HL-60/S4 treated with phorbol 12-myristate 13-acetate at 8.2 ng/mL for 4 days and 3 days (cell line): ENCODE data around the gene NDUFS6.
"Not testable (repeated sequence)": the region's sequence is repeated elsewhere in the genome, so short reads cannot be mapped to it uniquely, and the experiment has no call there.

ENCODE experiments used
- in situ Hi-C: fragments of 300-500 bp; cut with MboI; formaldehyde crosslinking; loops from 2 replicates; pipeline ENCODE4 v1.15.0; 2022; ENCODE audit warnings: low sequenced_read_pairs

The NDUFS6 gene

GRCh38 chr5:1781107-1781506 lies 20.1 kb upstream of the NDUFS6 start:
- in situ Hi-C loops, result no loop called here

GRCh38 chr5:1781726-1782384 lies 19.4 kb upstream of the NDUFS6 start:
- in situ Hi-C loops, result no loop called here

GRCh38 chr5:1782385-1783215 lies 18.6 kb upstream of the NDUFS6 start:
- in situ Hi-C loops, result no loop called here

GRCh38 chr5:1783216-1783554 lies 18.0 kb upstream of the NDUFS6 start:
- in situ Hi-C loops, result no loop called here

GRCh38 chr5:1784197-1785050 lies 16.8 kb upstream of the NDUFS6 start:
- in situ Hi-C loops, result no loop called here

GRCh38 chr5:1785062-1785461 lies 16.1 kb upstream of the NDUFS6 start:
- in situ Hi-C loops, result no loop called here

GRCh38 chr5:1785984-1786383 lies 15.2 kb upstream of the NDUFS6 start:
- in situ Hi-C loops, result no loop called here

GRCh38 chr5:1786621-1787471 lies 14.4 kb upstream of the NDUFS6 start:
- in situ Hi-C loops, result no loop called here

- in situ Hi-C loops, result no loop called here
Observed at GRCh38 chr5:1787472-1788047, 13.6 kb upstream of the NDUFS6 start.

- in situ Hi-C loops, result no loop called here
Observed at GRCh38 chr5:1788200-1788599, 13.0 kb upstream of the NDUFS6 start.

- in situ Hi-C loops, result no loop called here
Observed at GRCh38 chr5:1788828-1789227, 12.4 kb upstream of the NDUFS6 start.

- in situ Hi-C loops, result not testable (repeated sequence)
Observed at GRCh38 chr5:1789438-1789833, 11.8 kb upstream of the NDUFS6 start.

- in situ Hi-C loops, result no loop called here
Observed at GRCh38 chr5:1789834-1790471, 11.3 kb upstream of the NDUFS6 start.

GRCh38 chr5:1791176-1791575 lies 10.0 kb upstream of the NDUFS6 start:
- in situ Hi-C loops, result no loop called here

- in situ Hi-C loops, result no loop called here
Observed at GRCh38 chr5:1792842-1793266, 8.4 kb upstream of the NDUFS6 start.

- in situ Hi-C loops, result no loop called here
Observed at GRCh38 chr5:1793301-1793740, 7.9 kb upstream of the NDUFS6 start.

- in situ Hi-C loops, result no loop called here
Observed at GRCh38 chr5:1793966-1794900, 7.0 kb upstream of the NDUFS6 start.

GRCh38 chr5:1794901-1795290 lies 6.3 kb upstream of the NDUFS6 start:
- in situ Hi-C loops, result no loop called here

- in situ Hi-C loops, result no loop called here
Observed at GRCh38 chr5:1795506-1795905, 5.7 kb upstream of the NDUFS6 start.
